ENCODE data around the gene MMP15. TPM values are rescaled to one million over a fixed set of nuclear protein-coding genes. Genes with fewer than 3 reads are reported as not detected.
"Not testable (repeated sequence)": the region's sequence is repeated elsewhere in the genome, so short reads cannot be mapped to it uniquely, and the experiment has no call there.

The MMP15 gene
- total RNA-seq, 1 donor, result 9.4 TPM

DNA sequence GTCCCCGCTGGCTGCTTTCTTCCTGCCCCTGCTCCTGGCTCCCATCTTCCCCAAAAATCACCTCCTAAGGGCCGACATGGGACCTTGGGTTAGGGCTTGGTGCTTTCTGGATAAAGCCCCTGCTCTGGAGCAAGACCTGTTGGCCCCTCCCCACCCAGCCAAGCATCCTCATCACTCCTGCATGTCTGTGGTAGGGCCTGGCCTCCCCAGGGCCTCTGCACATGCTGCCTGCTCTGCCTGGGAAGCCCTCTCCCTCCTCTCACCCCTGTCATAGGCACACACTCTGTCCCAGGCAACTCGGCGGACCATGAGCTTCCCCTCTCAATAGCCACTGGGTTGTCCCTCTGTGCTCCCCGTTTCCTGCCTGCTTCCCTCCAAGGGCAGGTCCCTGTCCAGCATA is 68.5 kb downstream of the MMP15 start:
- Histone ChIP-seq H2AFZ (ENCODE audit: low read length) (no peak overlapping the region), H3K9me3 (ENCODE audit: low read depth, low read length) (no peaks in the 10 kb centered on the region), H3K4me3 (ENCODE audit: insufficient read depth, low read length) (no peak overlapping the region), H3K27me3 (ENCODE audit: insufficient read depth, low read length) (peaks cover 8% of the 10 kb centered on the region), H3K4me2 (ENCODE audit: insufficient read depth, low read length) (no peak overlapping the region), H4K20me1 (ENCODE audit: insufficient read depth, low read length) (no peaks in the 10 kb centered on the region), H3K4me1 (ENCODE audit: insufficient read depth, low read length) (no peaks in the 10 kb centered on the region), H3K36me3 (ENCODE audit: insufficient read depth, low read length) (no peaks in the 10 kb centered on the region), H3K27ac (ENCODE audit: low read depth, low read length) (no peak overlapping the region), H3K79me2 (ENCODE audit: insufficient read depth, low read length) (no peaks in the 10 kb centered on the region)
- DNase-seq (ENCODE audit: insufficient read length, low spot score, missing footprints), result peak; percentile 75
- TF ChIP-seq, protein P1, sequence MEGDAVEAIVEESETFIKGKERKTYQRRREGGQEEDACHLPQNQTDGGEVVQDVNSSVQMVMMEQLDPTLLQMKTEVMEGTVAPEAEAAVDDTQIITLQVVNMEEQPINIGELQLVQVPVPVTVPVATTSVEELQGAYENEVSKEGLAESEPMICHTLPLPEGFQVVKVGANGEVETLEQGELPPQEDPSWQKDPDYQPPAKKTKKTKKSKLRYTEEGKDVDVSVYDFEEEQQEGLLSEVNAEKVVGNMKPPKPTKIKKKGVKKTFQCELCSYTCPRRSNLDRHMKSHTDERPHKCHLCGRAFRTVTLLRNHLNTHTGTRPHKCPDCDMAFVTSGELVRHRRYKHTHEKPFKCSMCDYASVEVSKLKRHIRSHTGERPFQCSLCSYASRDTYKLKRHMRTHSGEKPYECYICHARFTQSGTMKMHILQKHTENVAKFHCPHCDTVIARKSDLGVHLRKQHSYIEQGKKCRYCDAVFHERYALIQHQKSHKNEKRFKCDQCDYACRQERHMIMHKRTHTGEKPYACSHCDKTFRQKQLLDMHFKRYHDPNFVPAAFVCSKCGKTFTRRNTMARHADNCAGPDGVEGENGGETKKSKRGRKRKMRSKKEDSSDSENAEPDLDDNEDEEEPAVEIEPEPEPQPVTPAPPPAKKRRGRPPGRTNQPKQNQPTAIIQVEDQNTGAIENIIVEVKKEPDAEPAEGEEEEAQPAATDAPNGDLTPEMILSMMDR (IDR thresholded peaks at IDR 0.05; ENCODE audit: extremely low read depth, low read depth, low read length), result no peak

DNA sequence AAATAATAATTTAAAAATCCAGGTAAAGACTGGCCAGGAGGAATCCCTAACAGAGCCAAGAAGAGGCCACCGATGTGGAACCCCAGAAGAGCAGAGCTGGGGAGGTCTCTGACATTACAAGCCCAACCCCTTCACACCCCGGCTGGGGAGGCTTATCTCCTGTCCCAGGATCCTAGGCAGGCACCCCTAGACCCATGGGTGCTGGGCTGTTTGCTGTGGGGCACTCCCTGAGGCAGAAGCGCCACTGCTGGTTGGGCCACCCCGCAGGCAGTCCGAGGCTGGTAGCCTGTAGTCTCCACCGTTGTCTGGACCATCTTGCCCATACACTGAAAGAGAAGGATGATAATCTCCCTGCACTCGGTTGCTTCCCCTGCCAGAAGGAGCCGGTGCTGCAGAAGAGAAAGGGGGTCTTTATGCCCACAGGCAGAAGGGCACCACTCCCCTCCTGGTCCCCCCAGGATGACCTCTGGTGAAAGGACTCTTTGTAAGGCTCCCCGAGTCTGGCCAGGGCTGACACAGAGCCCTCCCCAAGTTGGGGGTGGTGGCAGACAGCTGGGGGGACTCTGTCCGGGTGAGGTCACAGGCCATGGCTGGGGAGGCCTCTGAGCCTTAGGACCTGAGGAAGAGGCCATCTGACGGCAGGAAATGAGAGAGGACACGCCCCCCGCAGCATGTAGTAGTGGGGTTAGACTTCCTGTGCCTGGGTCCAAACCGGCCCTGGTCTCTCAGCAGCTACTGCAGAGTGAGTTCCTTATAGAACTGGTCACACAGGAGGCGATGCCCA is 69.4 kb downstream of the MMP15 start:
- H2AFZ ChIP-seq (ENCODE audit: low read length), result no peak overlapping the region
- H3K4me1 ChIP-seq (ENCODE audit: insufficient read depth, low read length), result no peaks in the 10 kb centered on the region
- no peaks in the 10 kb centered on the region for H3K79me2 ChIP-seq (ENCODE audit: insufficient read depth, low read length)
- no peak overlapping the region for H3K4me2 ChIP-seq (ENCODE audit: insufficient read depth, low read length)
- no peak overlapping the region for H3K27ac ChIP-seq (ENCODE audit: low read depth, low read length)
- TF ChIP-seq, protein P1 (IDR thresholded peaks at IDR 0.05; ENCODE audit: extremely low read depth, low read depth, low read length), result no peak
- H3K27me3 ChIP-seq (ENCODE audit: insufficient read depth, low read length), result peaks cover 10% of the 10 kb centered on the region
- H4K20me1 ChIP-seq (ENCODE audit: insufficient read depth, low read length), result no peaks in the 10 kb centered on the region
- no peak for DNase-seq (ENCODE audit: insufficient read length, low spot score, missing footprints)
- H3K36me3 ChIP-seq (ENCODE audit: insufficient read depth, low read length), result no peaks in the 10 kb centered on the region
- H3K4me3 ChIP-seq (ENCODE audit: insufficient read depth, low read length), result no peak overlapping the region
- H3K9me3 ChIP-seq (ENCODE audit: low read depth, low read length), result no peaks in the 10 kb centered on the region

GRCh38 chr16:58095575-58095960 is 70.0 kb downstream of the MMP15 start:
- peaks cover 14% of the 10 kb centered on the region for H3K27me3 ChIP-seq (ENCODE audit: insufficient read depth, low read length)
- not testable (repeated sequence) for H3K4me3 ChIP-seq (ENCODE audit: insufficient read depth, low read length); H3K9me3 ChIP-seq (ENCODE audit: low read depth, low read length); DNase-seq (ENCODE audit: insufficient read length, low spot score, missing footprints); H3K79me2 ChIP-seq (ENCODE audit: insufficient read depth, low read length); H4K20me1 ChIP-seq (ENCODE audit: insufficient read depth, low read length); H3K36me3 ChIP-seq (ENCODE audit: insufficient read depth, low read length); H3K4me2 ChIP-seq (ENCODE audit: insufficient read depth, low read length); H2AFZ ChIP-seq (ENCODE audit: low read length); H3K27ac ChIP-seq (ENCODE audit: low read depth, low read length); H3K4me1 ChIP-seq (ENCODE audit: insufficient read depth, low read length)

DNA sequence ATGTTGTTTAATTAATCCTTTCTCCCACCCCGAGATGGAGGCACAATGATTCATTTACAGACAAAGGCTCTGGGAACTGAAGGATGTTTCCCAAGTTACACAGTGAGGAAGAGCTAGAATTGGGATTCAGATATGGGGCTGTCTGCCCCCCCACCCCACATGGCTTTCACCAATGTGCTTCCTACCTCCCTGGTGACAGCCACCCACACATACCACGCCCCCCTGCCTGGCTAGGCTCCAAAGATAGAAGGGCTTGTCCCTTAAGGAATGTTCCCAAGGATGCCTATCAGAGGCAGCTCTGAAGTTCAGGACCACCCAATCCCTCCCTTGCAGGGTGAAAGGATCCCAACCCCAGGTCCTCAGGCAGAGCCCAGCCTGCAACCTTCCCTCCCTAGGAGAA is 70.7 kb downstream of the MMP15 start:
- TF ChIP-seq, protein P1 (IDR thresholded peaks at IDR 0.05; ENCODE audit: extremely low read depth, low read depth, low read length), result no peak
- DNase-seq (ENCODE audit: insufficient read length, low spot score, missing footprints), result peak; percentile 85
- H3K4me1 ChIP-seq (ENCODE audit: insufficient read depth, low read length), result no peaks in the 10 kb centered on the region
- H3K79me2 ChIP-seq (ENCODE audit: insufficient read depth, low read length), result no peaks in the 10 kb centered on the region
- no peak overlapping the region for H3K4me3 ChIP-seq (ENCODE audit: insufficient read depth, low read length)
- no peak overlapping the region for H3K27ac ChIP-seq (ENCODE audit: low read depth, low read length)
- no peaks in the 10 kb centered on the region for H3K9me3 ChIP-seq (ENCODE audit: low read depth, low read length)
- H2AFZ ChIP-seq (ENCODE audit: low read length), result no peak overlapping the region
- H3K27me3 ChIP-seq (ENCODE audit: insufficient read depth, low read length), result peaks cover 14% of the 10 kb centered on the region
- H3K4me2 ChIP-seq (ENCODE audit: insufficient read depth, low read length), result no peak overlapping the region
- no peaks in the 10 kb centered on the region for H3K36me3 ChIP-seq (ENCODE audit: insufficient read depth, low read length)
- H4K20me1 ChIP-seq (ENCODE audit: insufficient read depth, low read length), result no peaks in the 10 kb centered on the region

Small RNA genes within 50 kb of the gene (small RNA-seq; reads per million reads assigned to genes)
- not detected for gene RF00019

Other genes with a start within 250 kb of the MMP15 start
- 40.5 and 41.0 TPM in 2 replicates for gene KIFC3, start 223.3 kb upstream of the MMP15 start, total RNA-seq
- not detected in 2 replicates for gene CNGB1, start 54.6 kb upstream of the MMP15 start, total RNA-seq
- gene ZNF319, start 25.1 kb upstream of the MMP15 start, total RNA-seq, result 4.3 and 5.6 TPM in 2 replicates
- 17.7 and 19.2 TPM in 2 replicates for gene USB1, start 24.3 kb upstream of the MMP15 start, total RNA-seq
- 22.4 and 26.1 TPM in 2 replicates for gene CFAP20, start 103.6 kb downstream of the MMP15 start, total RNA-seq
- gene CSNK2A2, start 172.4 kb downstream of the MMP15 start, total RNA-seq, result 38.6 and 40.5 TPM in 2 replicates